Measurements from ENCODE around the gene SDC1.

SDC1 gene

GRCh38 chr2:20180676-20181648, 44.0 kb downstream of the SDC1 start:
- no peak for DNase-seq

- DNase-seq, result no peak
Observed at GRCh38 chr2:20179755-20180594, 45.0 kb downstream of the SDC1 start.

GRCh38 chr2:20179466-20179754, 45.5 kb downstream of the SDC1 start:
- no peak for DNase-seq

GRCh38 chr2:20178666-20179465, 46.1 kb downstream of the SDC1 start:
- no peak for DNase-seq

GRCh38 chr2:20178249-20178607, 46.7 kb downstream of the SDC1 start:
- no peak for DNase-seq

GRCh38 chr2:20177556-20178248, 47.2 kb downstream of the SDC1 start:
- no peak for DNase-seq

- DNase-seq, result no peak
Observed at GRCh38 chr2:20176760-20177159, 48.2 kb downstream of the SDC1 start.

- DNase-seq, result no peak
Observed at GRCh38 chr2:20175931-20176330, 49.0 kb downstream of the SDC1 start.

GRCh38 chr2:20175267-20175666, 49.7 kb downstream of the SDC1 start:
- no peak for DNase-seq

GRCh38 chr2:20174410-20174809, 50.5 kb downstream of the SDC1 start:
- no peak for DNase-seq

- no peak for DNase-seq
Observed at GRCh38 chr2:20173496-20174402, 51.2 kb downstream of the SDC1 start.

- DNase-seq, result no peak
Observed at GRCh38 chr2:20173064-20173463, 51.9 kb downstream of the SDC1 start.

GRCh38 chr2:20172273-20173055, 52.5 kb downstream of the SDC1 start:
- DNase-seq, result no peak

GRCh38 chr2:20171445-20171977, 53.4 kb downstream of the SDC1 start:
- DNase-seq, result no peak

- DNase-seq, result no peak
Observed at GRCh38 chr2:20170704-20171250, 54.2 kb downstream of the SDC1 start.

GRCh38 chr2:20169796-20170703, 54.9 kb downstream of the SDC1 start:
- DNase-seq, result no peak

GRCh38 chr2:20168727-20169696, 55.9 kb downstream of the SDC1 start:
- DNase-seq, result no peak

All from activated CD4-positive, alpha-beta T cell treated with anti-CD3 and anti-CD28 coated beads, Interleukin-2, amount 50 U/mL, for 4 hours (primary cell).